Stimulated activated naive CD4-positive, alpha-beta T cell treated with Interleukin-2 at 50 U/mL for 16 hours (primary cell): ENCODE measurements around the gene CIRBP.
A peak's percentile ranks its signal among the peaks of the same experiment; 100 is the strongest.
"Not testable (repeated sequence)": the region's sequence is repeated elsewhere in the genome, so short reads cannot be mapped to it uniquely, and the experiment has no call there.

ENCODE experiments used
- DNase-seq: peaks from one replicate; lab custom pipeline; 2025; lab: John Stamatoyannopoulos, UW

CIRBP gene

GRCh38 chr19:1290703-1291651 is 21.8 kb downstream of the CIRBP start:
- DNase-seq = no peak

GRCh38 chr19:1291761-1292418 is 22.8 kb downstream of the CIRBP start:
- DNase-seq = no peak

GRCh38 chr19:1292419-1293151 is 23.5 kb downstream of the CIRBP start:
- no peak for DNase-seq

GRCh38 chr19:1293782-1294604 is 24.9 kb downstream of the CIRBP start:
- no peak for DNase-seq

- DNase-seq = no peak
Observed at GRCh38 chr19:1294688-1295087, 25.6 kb downstream of the CIRBP start.

- DNase-seq = peak; percentile 18
Observed at GRCh38 chr19:1295169-1296012, 26.3 kb downstream of the CIRBP start.

GRCh38 chr19:1296078-1296477 is 26.9 kb downstream of the CIRBP start:
- DNase-seq = no peak

GRCh38 chr19:1296575-1297271 is 27.6 kb downstream of the CIRBP start:
- no peak for DNase-seq

GRCh38 chr19:1298235-1298634 is 29.1 kb downstream of the CIRBP start:
- no peak for DNase-seq

GRCh38 chr19:1299801-1300200 is 30.7 kb downstream of the CIRBP start:
- DNase-seq = no peak

GRCh38 chr19:1300744-1301490 is 31.8 kb downstream of the CIRBP start:
- no peak for DNase-seq

GRCh38 chr19:1302533-1303239 is 33.6 kb downstream of the CIRBP start:
- no peak for DNase-seq

GRCh38 chr19:1304197-1304924 is 35.2 kb downstream of the CIRBP start:
- DNase-seq = no peak

- not testable (repeated sequence) for DNase-seq
Observed at GRCh38 chr19:1305354-1305753, 36.2 kb downstream of the CIRBP start.

GRCh38 chr19:1307320-1307719 is 38.2 kb downstream of the CIRBP start:
- no peak for DNase-seq

- DNase-seq = no peak
Observed at GRCh38 chr19:1307755-1308303, 38.7 kb downstream of the CIRBP start.

- DNase-seq = no peak
Observed at GRCh38 chr19:1308718-1309117, 39.6 kb downstream of the CIRBP start.
